Uterus (tissue), 2 donors: Measurements from ENCODE around the gene DHX30.

ENCODE experiments used
- CTCF ChIP-seq, 4 experiments: fragments of 200-600 bp in 2 of 4; fragments of 450-650 bp in 2 of 4; sonication (generic) in 2 of 4; IDR thresholded peaks; one replicate each; pipeline ENCODE4 v1.5.1; 2016 to 2019; ENCODE audit warnings: antibody characterized with exemption in 4 of 4, mild to moderate bottlenecking in 2 of 4, moderate library complexity in 1 of 4
- POLR2A ChIP-seq, 2 donors: fragments of 450-650 bp; IDR thresholded peaks; one replicate each; pipeline ENCODE4 v1.6.1; 2016; ENCODE audit warnings: antibody characterized with exemption in 2 of 2, mild to moderate bottlenecking in 1 of 2, moderate library complexity in 1 of 2

GRCh38 chr3:47863391-47864128 is 60.6 kb downstream of the DHX30 start:
- TF ChIP-seq CTCF (IDR thresholded peaks at IDR 0.05): no peak
- TF ChIP-seq POLR2A (IDR thresholded peaks at IDR 0.05): no peak
